HCT116 (cell line): Measurements from ENCODE around the gene DPP10. TPM values are rescaled to one million over a fixed set of nuclear protein-coding genes. Genes with fewer than 3 reads are reported as not detected.

Experiments
- ATAC-seq: fragments of 200-7000 bp; cut with Tn5 transposase; 2 replicates; pipeline ENCODE4 v1.9.1; 2020; ENCODE audit warnings: mild to moderate bottlenecking, moderate library complexity
- BruUV-seq: library from RNA; stranded (reverse); fragments of 400-500 nt; replicated peaks from 2 replicates; lab custom pipeline; 2021; lab: Mats Ljungman, UMichigan
- CTCF ChIA-PET: fragments of 300-600 bp; sonication (Branson Sonifier 250); formaldehyde crosslinking; loops from one replicate; lab custom pipeline; 2021; ENCODE audit warnings: antibody characterized with exemption; lab: Charles Lee
- POLR2A ChIA-PET: fragments of 300-600, 350-600 bp; sonication (Branson Sonifier 250); formaldehyde crosslinking; loops from one replicate; lab custom pipeline; 2021; ENCODE audit warnings: antibody characterized with exemption; lab: Charles Lee
- RAD21 ChIA-PET, 2 experiments: fragments of 300-600 bp; sonication (Branson Sonifier 250); formaldehyde crosslinking; loops; one replicate each; lab custom pipeline; 2023; ENCODE audit warnings: low total read pairs in 2 of 2; ENCODE audit not compliant: uncharacterized antibody in 2 of 2, unreplicated experiment in 2 of 2, low non-redundant PET in 1 of 2; lab: Charles Lee
- DNase-seq: peaks from one replicate; pipeline ENCODE4 v3.0.0-alpha.2; 2010; ENCODE audit warnings: low read depth, low spot score
- H2AFZ ChIP-seq: fragments of 200-600 bp; shearing (Covaris generic), sonication (generic); 2 replicates; pipeline ENCODE4 v1.6.1; 2017; ENCODE audit warnings: low read depth, mixed run types, mixed read lengths, antibody characterized with exemption, low read length; ENCODE audit not compliant: poor library complexity, severe bottlenecking
- H3K27ac ChIP-seq: 2 replicates; pipeline ENCODE4 v1.5.1; 2012; ENCODE audit warnings: low read depth, low read length
- H3K27me3 ChIP-seq: fragments of 200-600 bp; sonication (generic); 2 replicates; pipeline ENCODE4 v1.6.1; 2016; ENCODE audit warnings: mixed run types, low read length, mixed read lengths; ENCODE audit not compliant: insufficient read depth
- H3K36me3 ChIP-seq, 2 experiments: fragments of 200-500 bp in 1 of 2; fragments of 200-600 bp in 1 of 2; sonication (Bioruptor generic) in 1 of 2; sonication (generic) in 1 of 2; 2 replicates each; pipeline versions ENCODE4 v1.5.1 to v1.6.1; 2014 to 2016; ENCODE audit warnings: low read length in 2 of 2, inconsistent platforms in 1 of 2, mixed read lengths in 1 of 2, mixed run types in 1 of 2; ENCODE audit not compliant: insufficient read depth in 2 of 2, control insufficient read depth in 1 of 2
- H3K4me1 ChIP-seq, 2 experiments: fragments of 200-600 bp in 1 of 2; sonication (generic) in 1 of 2; 2 replicates each; pipeline versions ENCODE4 v1.5.1 to v1.6.1; 2012 to 2017; ENCODE audit warnings: low read length in 2 of 2, inconsistent platforms in 1 of 2, mild to moderate bottlenecking in 1 of 2, mixed read lengths in 1 of 2, mixed run types in 1 of 2, moderate library complexity in 1 of 2; ENCODE audit not compliant: insufficient read depth in 2 of 2, control insufficient read depth in 1 of 2
- H3K4me2 ChIP-seq: fragments of 200-600 bp; sonication (generic); 2 replicates; pipeline ENCODE4 v1.6.1; 2017; ENCODE audit warnings: mixed run types, low read length, mixed read lengths
- H3K4me3 ChIP-seq, 2 experiments: fragments of 200-600 bp in 1 of 2; sonication (generic) in 1 of 2; replicated peaks in 1 of 2; 2 replicates each; pipeline ENCODE4 v1.5.1; 2011 to 2016; ENCODE audit warnings: low read length in 2 of 2, control low read depth in 1 of 2, low read depth in 1 of 2, mild to moderate bottlenecking in 1 of 2, mixed read lengths in 1 of 2, mixed run types in 1 of 2
- H3K79me2 ChIP-seq: fragments of 200-600 bp; sonication (generic); 2 replicates; pipeline ENCODE4 v1.6.1; 2017; ENCODE audit warnings: mild to moderate bottlenecking, mixed run types, low read length, moderate library complexity, mixed read lengths; ENCODE audit not compliant: insufficient read depth
- H3K9ac ChIP-seq: fragments of 200-600 bp; sonication (generic); 2 replicates; pipeline ENCODE4 v1.6.1; 2016; ENCODE audit warnings: low read length, mixed read lengths
- H3K9me2 ChIP-seq: fragments of 200-600 bp; sonication (generic), shearing (Covaris generic); 2 replicates; pipeline ENCODE4 v1.6.1; 2017; ENCODE audit warnings: mixed run types, mild to moderate bottlenecking, moderate library complexity; ENCODE audit not compliant: insufficient read depth
- H3K9me3 ChIP-seq, 2 experiments: fragments of 200-500 bp in 1 of 2; fragments of 200-600 bp in 1 of 2; sonication (Bioruptor generic) in 1 of 2; sonication (generic) in 1 of 2; 2 replicates each; pipeline ENCODE4 v1.6.1; 2014 to 2017; ENCODE audit warnings: low read length in 2 of 2, mixed read lengths in 2 of 2, inconsistent platforms in 1 of 2, low read depth in 1 of 2, mild to moderate bottlenecking in 1 of 2, mixed run types in 1 of 2, moderate library complexity in 1 of 2; ENCODE audit not compliant: control insufficient read depth in 1 of 2, insufficient read depth in 1 of 2
- H4K20me1 ChIP-seq: fragments of 200-600 bp; sonication (generic), shearing (Covaris generic); 2 replicates; pipeline ENCODE4 v1.6.1; 2017; ENCODE audit warnings: mixed run types, mild to moderate bottlenecking, moderate library complexity; ENCODE audit not compliant: insufficient read depth
- CBX3 ChIP-seq: IDR thresholded peaks from 2 replicates; pipeline ENCODE4 v1.6.1; 2012; ENCODE audit warnings: low read depth
- EGR1 ChIP-seq: IDR thresholded peaks from 2 replicates; pipeline ENCODE4 v1.6.1; 2012; ENCODE audit warnings: low read depth
- ELF1 ChIP-seq: IDR thresholded peaks from 2 replicates; pipeline ENCODE4 v1.6.1; 2012; ENCODE audit warnings: low read depth, borderline replicate concordance
- EZH2 ChIP-seq: fragments of 200-600 bp; sonication (generic); IDR thresholded peaks from 2 replicates; pipeline ENCODE4 v1.6.1; 2017; ENCODE audit warnings: antibody characterized with exemption, mixed run types
- EZH2phosphoT487 ChIP-seq: fragments of 200-600 bp; IDR thresholded peaks from 2 replicates; pipeline ENCODE4 v1.6.1; 2018; ENCODE audit warnings: antibody characterized with exemption, borderline replicate concordance
- FOSL1 ChIP-seq: IDR thresholded peaks from 2 replicates; pipeline ENCODE4 v1.6.1; 2012; ENCODE audit warnings: low read depth
- JUND ChIP-seq: IDR thresholded peaks from 2 replicates; pipeline ENCODE4 v1.6.1; 2012
- POLR2A ChIP-seq: IDR thresholded peaks from 2 replicates; pipeline ENCODE4 v1.7.0; 2011; ENCODE audit warnings: borderline replicate concordance; ENCODE audit not compliant: insufficient read depth, insufficient read length; ENCODE audit errors: extremely low read depth
- POLR2AphosphoS5 ChIP-seq: IDR thresholded peaks from 2 replicates; pipeline ENCODE4 v1.6.1; 2011; ENCODE audit warnings: mild to moderate bottlenecking, low read depth, low read length, moderate library complexity
- SIN3A ChIP-seq: IDR thresholded peaks from 2 replicates; pipeline ENCODE4 v1.6.1; 2012; ENCODE audit warnings: low read depth
- SP1 ChIP-seq: IDR thresholded peaks from 2 replicates; pipeline ENCODE4 v1.6.1; 2012; ENCODE audit warnings: low read depth
- SRF ChIP-seq: IDR thresholded peaks from 2 replicates; pipeline ENCODE4 v1.6.1; 2012; ENCODE audit warnings: low read depth
- TCF7L2 ChIP-seq: IDR thresholded peaks from 2 replicates; pipeline ENCODE4 v1.7.0; 2011; ENCODE audit warnings: borderline replicate concordance, inconsistent platforms; ENCODE audit not compliant: insufficient read depth, insufficient read length; ENCODE audit errors: extremely low read depth
- YY1 ChIP-seq: IDR thresholded peaks from 2 replicates; pipeline ENCODE4 v1.6.1; 2011; ENCODE audit warnings: low read length, low read depth, moderate library complexity, mild to moderate bottlenecking; ENCODE audit not compliant: insufficient replicate concordance; ENCODE audit errors: extremely low read depth
- ZNF274 ChIP-seq: fragments of 200-500 bp; sonication (Bioruptor generic); IDR thresholded peaks from 2 replicates; pipeline ENCODE4 v1.6.1; 2014; ENCODE audit warnings: mild to moderate bottlenecking, low read depth, low read length, inconsistent platforms
- intact Hi-C: fragments of 100-400 bp; cut with micrococcal nuclease; formaldehyde crosslinking; loops from 2 replicates; pipeline ENCODE4 v1.10.0; 2022
- total RNA-seq: library from RNA; stranded (reverse); gene quantifications from one replicate; pipeline ENCODE4 v1.2.1, GENCODE V29; 2021; ENCODE audit not compliant: unreplicated experiment
- TF ChIP-seq, protein P1 (sequence below): IDR thresholded peaks from 2 replicates; pipeline ENCODE4 v1.6.1; 2012
- TF ChIP-seq, protein P2 (sequence below): IDR thresholded peaks from 2 replicates; pipeline ENCODE4 v1.6.1; 2012
- TF ChIP-seq, protein P3 (sequence below): IDR thresholded peaks from 2 replicates; pipeline ENCODE4 v1.6.1; 2012; ENCODE audit warnings: low read depth
- TF ChIP-seq, protein P4 (sequence below): IDR thresholded peaks from 2 replicates; pipeline ENCODE4 v1.6.1; 2011; ENCODE audit warnings: mild to moderate bottlenecking, low read length, moderate library complexity; ENCODE audit not compliant: insufficient replicate concordance; ENCODE audit errors: extremely low read depth

DPP10 gene
- total RNA-seq, 1 experiment from 2014 or later = not detected

DNA sequence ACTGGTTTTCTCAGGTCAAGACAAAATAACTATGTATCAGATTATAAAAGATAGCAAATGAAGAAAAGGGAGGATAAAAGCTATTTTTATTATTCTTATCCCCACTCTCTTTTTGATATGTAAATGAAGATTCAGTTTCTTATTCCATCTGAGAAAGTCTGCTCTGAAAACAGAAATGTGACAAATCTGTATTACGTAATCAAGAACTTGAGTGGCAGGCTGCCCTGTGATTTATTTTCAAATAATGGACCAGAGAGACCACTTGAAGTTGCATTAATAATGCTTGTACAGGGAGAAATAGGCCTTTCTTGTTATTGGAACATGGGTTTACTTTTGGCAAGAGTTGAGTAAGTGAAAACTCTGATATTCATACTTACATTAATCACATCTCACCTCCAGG lies 727.4 kb downstream of the DPP10 start (continued):
- TF ChIP-seq POLR2AphosphoS5 = no peak
- TF ChIP-seq CBX3 = no peak
- TF ChIP-seq EGR1 = no peak

DNA sequence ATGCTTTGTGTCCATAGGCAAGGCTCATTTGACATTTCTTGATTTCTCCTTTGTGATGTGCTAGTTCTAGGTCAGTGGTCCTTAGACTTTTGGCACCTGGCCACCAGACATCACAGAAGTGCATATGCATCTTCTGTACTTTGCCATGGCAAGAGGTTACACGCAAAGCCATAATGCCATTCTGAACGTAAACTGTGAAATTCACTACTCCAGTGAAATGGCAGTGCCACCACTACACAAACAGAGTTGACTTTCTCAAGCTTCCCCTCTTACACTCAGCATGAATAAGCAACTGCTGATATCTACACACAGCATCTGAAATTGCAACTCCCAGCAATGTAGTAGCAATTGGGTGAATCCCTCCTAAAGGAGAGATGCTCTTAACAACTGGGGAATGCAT lies 729.3 kb downstream of the DPP10 start:
- RAD21 ChIA-PET = no interaction called here
- POLR2A ChIA-PET = no interaction called here
- no peaks in the 10 kb centered on the region for H3K36me3 ChIP-seq
- H3K79me2 ChIP-seq = no peaks in the 10 kb centered on the region
- no peaks in the 10 kb centered on the region for H3K4me1 ChIP-seq
- CTCF ChIA-PET = no interaction called here
- DNase-seq (no peak), ATAC-seq (no peak)
- H3K27ac ChIP-seq = no peak overlapping the region
- no peak overlapping the region for H3K4me3 ChIP-seq
- intact Hi-C loops = no loop called here
- H3K9ac ChIP-seq = no peak overlapping the region
- BruUV-seq = no TSS peak
- peaks cover 3 to 20% of the 10 kb centered on the region in 2 experiments; a peak in 2 of 4 replicates for H3K9me3 ChIP-seq
- no peak overlapping the region for H3K4me2 ChIP-seq
- H4K20me1 ChIP-seq = no peaks in the 10 kb centered on the region
- no peak overlapping the region for H2AFZ ChIP-seq
- H3K9me2 ChIP-seq = no peaks in the 10 kb centered on the region
- H3K27me3 ChIP-seq = no peaks in the 10 kb centered on the region
- TF ChIP-seq SP1 = no peak
- TF ChIP-seq, protein P1, sequence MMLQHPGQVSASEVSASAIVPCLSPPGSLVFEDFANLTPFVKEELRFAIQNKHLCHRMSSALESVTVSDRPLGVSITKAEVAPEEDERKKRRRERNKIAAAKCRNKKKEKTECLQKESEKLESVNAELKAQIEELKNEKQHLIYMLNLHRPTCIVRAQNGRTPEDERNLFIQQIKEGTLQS = no peak
- no peak for TF ChIP-seq YY1
- TF ChIP-seq, protein P2, sequence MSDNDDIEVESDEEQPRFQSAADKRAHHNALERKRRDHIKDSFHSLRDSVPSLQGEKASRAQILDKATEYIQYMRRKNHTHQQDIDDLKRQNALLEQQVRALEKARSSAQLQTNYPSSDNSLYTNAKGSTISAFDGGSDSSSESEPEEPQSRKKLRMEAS = no peak
- TF ChIP-seq, protein P3, sequence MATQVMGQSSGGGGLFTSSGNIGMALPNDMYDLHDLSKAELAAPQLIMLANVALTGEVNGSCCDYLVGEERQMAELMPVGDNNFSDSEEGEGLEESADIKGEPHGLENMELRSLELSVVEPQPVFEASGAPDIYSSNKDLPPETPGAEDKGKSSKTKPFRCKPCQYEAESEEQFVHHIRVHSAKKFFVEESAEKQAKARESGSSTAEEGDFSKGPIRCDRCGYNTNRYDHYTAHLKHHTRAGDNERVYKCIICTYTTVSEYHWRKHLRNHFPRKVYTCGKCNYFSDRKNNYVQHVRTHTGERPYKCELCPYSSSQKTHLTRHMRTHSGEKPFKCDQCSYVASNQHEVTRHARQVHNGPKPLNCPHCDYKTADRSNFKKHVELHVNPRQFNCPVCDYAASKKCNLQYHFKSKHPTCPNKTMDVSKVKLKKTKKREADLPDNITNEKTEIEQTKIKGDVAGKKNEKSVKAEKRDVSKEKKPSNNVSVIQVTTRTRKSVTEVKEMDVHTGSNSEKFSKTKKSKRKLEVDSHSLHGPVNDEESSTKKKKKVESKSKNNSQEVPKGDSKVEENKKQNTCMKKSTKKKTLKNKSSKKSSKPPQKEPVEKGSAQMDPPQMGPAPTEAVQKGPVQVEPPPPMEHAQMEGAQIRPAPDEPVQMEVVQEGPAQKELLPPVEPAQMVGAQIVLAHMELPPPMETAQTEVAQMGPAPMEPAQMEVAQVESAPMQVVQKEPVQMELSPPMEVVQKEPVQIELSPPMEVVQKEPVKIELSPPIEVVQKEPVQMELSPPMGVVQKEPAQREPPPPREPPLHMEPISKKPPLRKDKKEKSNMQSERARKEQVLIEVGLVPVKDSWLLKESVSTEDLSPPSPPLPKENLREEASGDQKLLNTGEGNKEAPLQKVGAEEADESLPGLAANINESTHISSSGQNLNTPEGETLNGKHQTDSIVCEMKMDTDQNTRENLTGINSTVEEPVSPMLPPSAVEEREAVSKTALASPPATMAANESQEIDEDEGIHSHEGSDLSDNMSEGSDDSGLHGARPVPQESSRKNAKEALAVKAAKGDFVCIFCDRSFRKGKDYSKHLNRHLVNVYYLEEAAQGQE = no peak
- no peak for TF ChIP-seq ZNF274
- TF ChIP-seq POLR2AphosphoS5 = no peak
- no peak for TF ChIP-seq POLR2A
- TF ChIP-seq ELF1 = no peak
- no peak for TF ChIP-seq SIN3A
- TF ChIP-seq CBX3 = no peak
- no peak for TF ChIP-seq EZH2
- no peak for TF ChIP-seq TCF7L2
- no peak for TF ChIP-seq JUND
- no peak for TF ChIP-seq SRF
- no peak for TF ChIP-seq EZH2phosphoT487
- no peak for TF ChIP-seq FOSL1
- TF ChIP-seq, protein P4, sequence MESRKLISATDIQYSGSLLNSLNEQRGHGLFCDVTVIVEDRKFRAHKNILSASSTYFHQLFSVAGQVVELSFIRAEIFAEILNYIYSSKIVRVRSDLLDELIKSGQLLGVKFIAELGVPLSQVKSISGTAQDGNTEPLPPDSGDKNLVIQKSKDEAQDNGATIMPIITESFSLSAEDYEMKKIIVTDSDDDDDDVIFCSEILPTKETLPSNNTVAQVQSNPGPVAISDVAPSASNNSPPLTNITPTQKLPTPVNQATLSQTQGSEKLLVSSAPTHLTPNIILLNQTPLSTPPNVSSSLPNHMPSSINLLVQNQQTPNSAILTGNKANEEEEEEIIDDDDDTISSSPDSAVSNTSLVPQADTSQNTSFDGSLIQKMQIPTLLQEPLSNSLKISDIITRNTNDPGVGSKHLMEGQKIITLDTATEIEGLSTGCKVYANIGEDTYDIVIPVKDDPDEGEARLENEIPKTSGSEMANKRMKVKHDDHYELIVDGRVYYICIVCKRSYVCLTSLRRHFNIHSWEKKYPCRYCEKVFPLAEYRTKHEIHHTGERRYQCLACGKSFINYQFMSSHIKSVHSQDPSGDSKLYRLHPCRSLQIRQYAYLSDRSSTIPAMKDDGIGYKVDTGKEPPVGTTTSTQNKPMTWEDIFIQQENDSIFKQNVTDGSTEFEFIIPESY = no peak
